Activated T-cell treated with anti-CD3 and anti-CD28 coated beads, Interleukin-2, amount 50 U/mL, for 72 hours (primary cell): ENCODE measurements around the gene PRKG1. TPM values are rescaled to one million over a fixed set of nuclear protein-coding genes. Genes with fewer than 3 reads are reported as not detected.
"Not testable (repeated sequence)": the region's sequence is repeated elsewhere in the genome, so short reads cannot be mapped to it uniquely, and the experiment has no call there.

Experiments
- ATAC-seq, 2 donors: fragments of 150-1000 bp; cut with Tn5 transposase; replicated peaks in 1 of 2; 2 replicates each; pipeline ENCODE4 v1.10.0; 2021; ENCODE audit warnings: moderate library complexity in 2 of 2, mild to moderate bottlenecking in 1 of 2
- DNase-seq, 2 donors: peaks; one replicate each; pipeline ENCODE4 v3.0.0; 2021 to 2022; ENCODE audit warnings: mixed read lengths in 1 of 2
- H3K27ac Mint-ChIP-seq: one replicate; pipeline ENCODE4 v1.8.0; 2022; ENCODE audit warnings: mild to moderate bottlenecking, moderate library complexity, mixed read lengths
- H3K27me3 Mint-ChIP-seq: one replicate; pipeline ENCODE4 v1.8.0; 2022; ENCODE audit warnings: low read depth, mixed read lengths
- H3K36me3 Mint-ChIP-seq, 2 donors: one replicate each; pipeline ENCODE4 v1.8.0; 2022; ENCODE audit warnings: mixed read lengths in 2 of 2, mild to moderate bottlenecking in 1 of 2; ENCODE audit not compliant: insufficient read depth in 2 of 2
- H3K4me1 Mint-ChIP-seq: one replicate; pipeline ENCODE4 v1.8.0; 2022; ENCODE audit warnings: low read depth, mixed read lengths
- H3K4me3 Mint-ChIP-seq, 2 donors: one replicate each; pipeline ENCODE4 v1.8.0; 2022; ENCODE audit warnings: mild to moderate bottlenecking in 2 of 2, mixed read lengths in 2 of 2, moderate library complexity in 2 of 2
- H3K9me3 Mint-ChIP-seq, 2 donors: one replicate each; pipeline ENCODE4 v1.8.0; 2022; ENCODE audit warnings: mixed read lengths in 2 of 2
- total RNA-seq, 2 donors: library from RNA; stranded (reverse); gene quantifications; one replicate each; pipeline ENCODE4 v1.2.3, GENCODE V29; 2022

Gene PRKG1
- total RNA-seq, 2 donors from 2014 or later = not detected

DNA sequence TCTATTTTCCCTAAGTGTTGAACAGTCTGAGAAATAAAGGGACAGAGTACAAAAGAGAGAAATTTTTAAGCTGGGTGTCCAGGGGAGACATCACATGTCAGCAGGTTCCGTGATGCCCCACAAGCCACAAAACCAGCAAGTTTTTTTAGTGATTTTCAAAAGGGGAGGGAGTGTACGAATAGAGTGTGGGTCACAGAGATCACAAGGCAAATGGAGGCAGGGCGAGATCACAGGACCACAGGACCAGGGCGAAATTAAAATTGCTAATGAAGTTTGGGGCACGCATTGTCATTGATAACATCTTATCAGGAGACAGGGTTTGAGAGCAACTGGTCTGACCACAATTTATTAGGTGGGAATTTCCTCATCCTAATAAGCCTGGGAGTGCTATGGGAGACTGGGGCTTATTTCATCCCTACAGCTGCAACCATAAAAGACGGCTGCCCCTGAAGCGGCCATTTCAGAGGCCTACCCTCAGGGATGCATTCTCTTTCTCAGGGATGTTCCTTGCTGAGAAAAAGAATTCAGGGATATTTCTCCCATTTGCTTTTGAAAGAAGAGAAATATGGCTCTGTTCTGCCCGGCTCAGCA, 193.8 kb downstream of the PRKG1 start:
- ATAC-seq, DNase-seq, H3K4me1 Mint-ChIP-seq: not testable (repeated sequence)

GRCh38 chr10:51269821-51270220, 195.5 kb downstream of the PRKG1 start:
- DNase-seq (no peak), ATAC-seq (no peak)
- peaks cover 0 to 5% of the 10 kb centered on the region in 2 donors for H3K9me3 Mint-ChIP-seq
- no peaks in the 10 kb centered on the region for H3K4me1 Mint-ChIP-seq
- H3K27me3 Mint-ChIP-seq = no peaks in the 10 kb centered on the region
- H3K36me3 Mint-ChIP-seq = no peaks in the 10 kb centered on the region
- H3K27ac Mint-ChIP-seq = no peak overlapping the region
- no peak overlapping the region for H3K4me3 Mint-ChIP-seq

More for the DNA sequence above, 193.8 kb downstream of the PRKG1 start:
- not testable (repeated sequence) for H3K4me3 Mint-ChIP-seq, H3K36me3 Mint-ChIP-seq, H3K27ac Mint-ChIP-seq, H3K9me3 Mint-ChIP-seq, H3K27me3 Mint-ChIP-seq

GRCh38 chr10:51270936-51271530, 196.7 kb downstream of the PRKG1 start:
- no peak overlapping the region for H3K27ac Mint-ChIP-seq
- peaks cover 0 to 5% of the 10 kb centered on the region in 2 donors for H3K9me3 Mint-ChIP-seq
- H3K27me3 Mint-ChIP-seq = no peaks in the 10 kb centered on the region
- no peak for DNase-seq
- ATAC-seq = no peak
- H3K4me1 Mint-ChIP-seq = no peaks in the 10 kb centered on the region
- no peaks in the 10 kb centered on the region for H3K36me3 Mint-ChIP-seq
- no peak overlapping the region for H3K4me3 Mint-ChIP-seq

DNA sequence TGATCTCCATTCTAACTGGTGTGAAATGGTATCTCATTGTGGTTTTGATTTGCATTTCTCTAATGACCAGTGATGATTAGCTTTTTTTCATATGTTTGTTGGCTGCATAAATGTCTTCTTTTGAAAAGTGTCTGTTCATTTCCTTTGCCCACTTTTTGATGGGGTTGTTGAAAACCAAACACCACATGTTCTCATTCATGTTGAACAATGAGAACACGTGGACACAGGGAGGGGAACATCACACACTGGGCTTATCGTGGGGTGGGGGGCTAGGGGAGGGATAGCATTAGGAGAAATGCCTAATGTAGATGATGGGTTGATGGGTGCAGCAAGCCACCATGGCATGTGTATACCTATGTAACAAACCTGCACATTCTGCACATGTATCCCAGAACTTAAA, 197.8 kb downstream of the PRKG1 start:
- not testable (repeated sequence) for H3K27me3 Mint-ChIP-seq, DNase-seq, H3K36me3 Mint-ChIP-seq, H3K4me3 Mint-ChIP-seq, H3K27ac Mint-ChIP-seq, ATAC-seq, H3K9me3 Mint-ChIP-seq, H3K4me1 Mint-ChIP-seq

DNA sequence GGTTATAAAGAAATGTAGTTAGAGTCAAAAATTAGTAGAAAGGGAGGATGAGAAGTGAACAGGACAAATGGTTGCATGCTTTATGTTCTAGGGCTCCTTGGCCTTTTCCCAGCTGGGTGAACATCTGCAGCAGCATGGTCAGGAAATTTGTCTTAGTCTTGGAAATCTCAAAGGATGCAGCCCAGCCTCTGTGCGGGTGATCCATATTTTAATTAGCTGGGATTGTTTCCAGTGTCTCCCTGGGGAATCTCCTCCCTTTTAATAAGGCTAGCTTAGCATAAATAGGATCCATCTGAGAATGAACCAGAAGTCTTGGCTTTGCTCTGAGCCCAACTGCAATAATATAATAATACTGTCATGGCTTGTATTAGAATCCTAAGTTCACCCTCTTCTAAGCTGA, 198.3 kb downstream of the PRKG1 start:
- H3K27me3 Mint-ChIP-seq = no peaks in the 10 kb centered on the region
- no peaks in the 10 kb centered on the region for H3K36me3 Mint-ChIP-seq
- H3K9me3 Mint-ChIP-seq = peaks cover 0 to 5% of the 10 kb centered on the region in 2 donors
- H3K4me1 Mint-ChIP-seq = no peaks in the 10 kb centered on the region
- DNase-seq (no peak), ATAC-seq (no peak)
- H3K4me3 Mint-ChIP-seq = no peak overlapping the region
- H3K27ac Mint-ChIP-seq = no peak overlapping the region

DNA sequence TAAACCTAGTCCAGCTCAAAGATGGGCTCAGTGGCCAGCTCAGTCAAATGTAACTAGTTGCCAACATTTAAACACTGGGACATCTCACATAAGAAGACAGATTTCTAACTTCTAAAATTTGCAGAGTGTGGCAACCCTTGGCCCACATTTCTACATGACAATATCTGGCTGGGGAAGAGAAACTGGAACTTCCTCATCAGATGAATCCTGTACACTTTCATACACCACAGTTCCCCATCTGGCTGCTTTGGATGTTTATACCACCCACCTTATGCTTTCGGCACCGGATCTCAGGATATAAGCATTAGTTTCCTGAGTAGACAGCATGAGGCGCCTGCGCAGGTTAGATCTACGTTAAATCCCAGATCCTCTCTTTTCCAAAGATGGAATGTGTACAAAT, 199.3 kb downstream of the PRKG1 start:
- Mint-ChIP-seq H3K27ac (no peak overlapping the region), H3K36me3 (no peaks in the 10 kb centered on the region), H3K9me3 (peaks cover 0 to 5% of the 10 kb centered on the region in 2 donors), H3K27me3 (no peaks in the 10 kb centered on the region), H3K4me3 (no peak overlapping the region), H3K4me1 (no peaks in the 10 kb centered on the region)
- ATAC-seq (no peak), DNase-seq (no peak)

DNA sequence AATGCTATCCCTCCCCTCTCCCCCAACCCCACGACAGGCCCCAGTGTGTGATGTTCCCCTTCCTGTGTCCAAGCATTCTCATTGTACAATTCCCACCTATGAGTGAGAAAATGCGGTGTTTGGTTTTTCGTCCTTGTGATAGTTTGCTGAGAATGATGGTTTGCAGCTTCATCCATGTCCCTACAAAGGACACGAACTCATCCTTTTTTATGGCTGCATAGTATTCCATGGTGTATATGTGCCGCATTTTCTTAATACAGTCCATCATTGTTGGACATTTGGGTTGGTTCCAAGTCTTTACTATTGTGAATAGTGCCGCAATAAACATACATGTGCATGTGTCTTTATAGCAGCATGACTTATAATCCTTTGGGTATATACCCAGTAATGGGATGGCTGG, 201.8 kb downstream of the PRKG1 start:
- not testable (repeated sequence) for ATAC-seq, H3K27me3 Mint-ChIP-seq, DNase-seq, H3K4me3 Mint-ChIP-seq, H3K36me3 Mint-ChIP-seq, H3K27ac Mint-ChIP-seq, H3K4me1 Mint-ChIP-seq
- H3K9me3 Mint-ChIP-seq = peaks cover 4 to 11% of the 10 kb centered on the region in 2 donors

DNA sequence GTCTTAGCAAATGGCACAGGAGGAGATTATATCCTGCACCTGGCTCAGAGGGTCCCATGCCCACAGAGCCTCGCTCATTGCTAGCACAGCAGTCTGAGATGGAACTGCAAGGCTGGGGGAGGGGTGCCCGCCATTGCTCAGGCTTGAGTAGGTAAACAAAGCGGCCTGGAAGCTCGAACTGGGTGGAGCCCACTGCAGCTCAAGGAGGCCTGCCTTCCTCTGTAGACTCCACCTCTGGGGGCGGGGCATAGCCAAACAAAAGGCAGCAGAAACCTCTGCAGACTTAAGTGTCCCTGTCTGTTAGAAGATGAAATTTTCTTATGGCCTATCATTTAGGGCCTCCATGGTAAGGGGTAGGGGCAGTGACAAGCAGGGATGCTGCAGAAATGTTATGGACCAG, 207.1 kb downstream of the PRKG1 start:
- not testable (repeated sequence) for DNase-seq, H3K9me3 Mint-ChIP-seq, H3K36me3 Mint-ChIP-seq, H3K27me3 Mint-ChIP-seq, H3K4me1 Mint-ChIP-seq, H3K4me3 Mint-ChIP-seq, H3K27ac Mint-ChIP-seq, ATAC-seq

DNA sequence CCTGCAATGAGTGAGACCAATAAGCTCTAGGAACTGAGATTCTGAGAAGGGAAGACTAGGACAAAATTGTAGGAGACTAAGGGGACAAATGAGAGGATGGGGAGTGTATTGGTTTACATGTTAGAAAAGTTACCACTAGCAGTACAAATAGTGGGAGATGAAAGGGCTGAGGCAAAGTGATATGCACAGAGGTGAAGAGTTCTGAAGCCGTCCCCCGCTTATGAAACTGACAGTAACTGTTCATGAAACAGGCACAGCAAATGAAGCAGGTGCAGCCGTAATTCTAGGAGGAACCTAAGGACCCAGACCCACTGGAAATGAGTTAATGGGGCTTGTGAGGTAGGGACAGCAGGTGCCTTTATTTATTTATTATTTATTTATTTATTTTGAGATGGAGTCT, 211.3 kb downstream of the PRKG1 start:
- Mint-ChIP-seq H3K27me3 (no peaks in the 10 kb centered on the region), H3K9me3 (peaks cover under 1 to 4% of the 10 kb centered on the region in 2 donors), H3K4me3 (no peak overlapping the region), H3K36me3 (no peaks in the 10 kb centered on the region), H3K27ac (no peak overlapping the region), H3K4me1 (no peaks in the 10 kb centered on the region)
- DNase-seq (no peak), ATAC-seq (no peak)

GRCh38 chr10:51288511-51288910, 214.2 kb downstream of the PRKG1 start:
- H3K9me3 Mint-ChIP-seq = peaks cover 0 to 2% of the 10 kb centered on the region in 2 donors
- H3K4me1 Mint-ChIP-seq = no peaks in the 10 kb centered on the region
- H3K4me3 Mint-ChIP-seq = no peak overlapping the region
- H3K27me3 Mint-ChIP-seq = no peaks in the 10 kb centered on the region
- no peak for ATAC-seq
- DNase-seq = no peak
- H3K36me3 Mint-ChIP-seq = no peaks in the 10 kb centered on the region
- H3K27ac Mint-ChIP-seq = no peak overlapping the region

- ATAC-seq (no peak), DNase-seq (no peak)
- H3K4me3 Mint-ChIP-seq = no peak overlapping the region
- H3K4me1 Mint-ChIP-seq = no peaks in the 10 kb centered on the region
- no peaks in the 10 kb centered on the region for H3K27me3 Mint-ChIP-seq
- no peaks in the 10 kb centered on the region for H3K36me3 Mint-ChIP-seq
- no peak overlapping the region for H3K27ac Mint-ChIP-seq
- peaks cover 0 to 2% of the 10 kb centered on the region in 2 donors for H3K9me3 Mint-ChIP-seq
Measured at GRCh38 chr10:51289519-51289918, 215.2 kb downstream of the PRKG1 start.

DNA sequence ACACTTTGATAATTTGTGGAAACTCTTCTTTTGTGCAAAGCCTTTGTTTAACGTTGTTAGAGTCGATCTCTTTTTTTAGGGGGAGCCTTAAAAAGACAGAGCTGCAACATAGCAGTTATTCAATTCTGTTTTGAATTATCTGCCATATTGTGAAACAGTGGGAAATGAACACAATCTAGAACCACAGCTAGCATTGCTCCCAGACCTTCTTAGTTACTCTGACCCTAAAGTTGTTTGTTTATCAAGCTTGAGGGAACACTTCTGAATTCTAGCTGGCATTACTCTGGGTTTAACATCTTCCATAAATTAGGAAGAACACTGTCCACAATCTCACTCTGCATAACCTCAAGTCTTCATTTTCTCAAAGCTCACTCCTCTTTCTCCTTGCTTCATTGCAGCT, 217.7 kb downstream of the PRKG1 start:
- Mint-ChIP-seq H3K36me3 (no peaks in the 10 kb centered on the region), H3K27ac (no peak overlapping the region), H3K9me3 (peaks cover 3 to 5% of the 10 kb centered on the region in 2 donors), H3K27me3 (no peaks in the 10 kb centered on the region), H3K4me3 (no peak overlapping the region), H3K4me1 (no peaks in the 10 kb centered on the region)
- ATAC-seq (no peak), DNase-seq (no peak)

GRCh38 chr10:51297438-51297837, 223.2 kb downstream of the PRKG1 start:
- ATAC-seq = no peak
- H3K9me3 Mint-ChIP-seq = peaks cover 3% of the 10 kb centered on the region in 2 donors
- H3K27me3 Mint-ChIP-seq = no peaks in the 10 kb centered on the region
- no peak overlapping the region for H3K4me3 Mint-ChIP-seq
- no peak overlapping the region for H3K27ac Mint-ChIP-seq
- DNase-seq = no peak
- H3K4me1 Mint-ChIP-seq = no peaks in the 10 kb centered on the region
- H3K36me3 Mint-ChIP-seq = no peaks in the 10 kb centered on the region
